Coronary artery (tissue), 2 donors: ENCODE measurements around the gene RPL38.

ENCODE experiments used
- DNase-seq: peaks from one replicate; pipeline ENCODE4 v3.0.0-alpha.2; 2017; ENCODE audit warnings: low spot score
- H3K27ac ChIP-seq, 2 donors: fragments of 200-600 bp; sonication (generic); one replicate each; pipeline ENCODE4 v1.5.1; 2016 to 2019
- H3K4me3 ChIP-seq: fragments of 200-600 bp; sonication (generic); 2 replicates; pipeline ENCODE4 v1.5.1; 2016; ENCODE audit warnings: mild to moderate bottlenecking, moderate library complexity
- CTCF ChIP-seq: fragments of 200-600 bp; sonication (generic); IDR thresholded peaks from one replicate; pipeline ENCODE4 v1.5.1; 2019; ENCODE audit warnings: antibody characterized with exemption

Gene RPL38

DNA sequence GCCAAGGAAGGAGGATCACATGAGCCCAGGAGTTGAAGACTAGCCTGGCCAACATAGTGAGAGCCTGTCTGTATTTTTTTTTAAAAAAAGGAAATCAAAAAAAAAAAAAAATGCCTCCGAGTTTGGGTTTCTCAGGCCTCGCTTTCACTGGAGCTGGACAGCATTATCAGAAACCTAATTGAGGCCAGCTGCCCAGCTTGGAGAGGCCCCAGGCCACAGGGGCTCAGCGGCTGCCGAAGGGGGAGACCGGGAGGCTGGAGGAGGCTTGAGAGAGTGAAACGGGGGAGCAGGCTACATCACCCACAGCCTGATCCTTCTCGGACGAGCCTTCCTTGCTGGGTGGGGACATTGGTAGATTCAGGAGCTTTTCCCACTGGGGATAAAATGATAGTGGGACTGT is 15.0 kb downstream of the RPL38 start:
- no peak for DNase-seq

GRCh38 chr17:74219576-74220133 is 16.2 kb downstream of the RPL38 start:
- Histone ChIP-seq H3K4me3 (no peak overlapping the region), H3K27ac (no peak overlapping the region)
- no peak for TF ChIP-seq CTCF
- DNase-seq: no peak

More for the DNA sequence above, 15.0 kb downstream of the RPL38 start:
- no peak for TF ChIP-seq CTCF
- no peak overlapping the region for H3K27ac ChIP-seq
- H3K4me3 ChIP-seq: no peak overlapping the region

- H3K4me3 ChIP-seq: no peak overlapping the region
- no peak for DNase-seq
- no peak for TF ChIP-seq CTCF
- H3K27ac ChIP-seq: no peak overlapping the region
Observed at GRCh38 chr17:74220219-74220618, 16.7 kb downstream of the RPL38 start.

- no peak for DNase-seq
- Histone ChIP-seq H3K27ac (no peak overlapping the region), H3K4me3 (no peak overlapping the region)
- no peak for TF ChIP-seq CTCF
Observed at GRCh38 chr17:74220946-74221818, 17.7 kb downstream of the RPL38 start.

DNA sequence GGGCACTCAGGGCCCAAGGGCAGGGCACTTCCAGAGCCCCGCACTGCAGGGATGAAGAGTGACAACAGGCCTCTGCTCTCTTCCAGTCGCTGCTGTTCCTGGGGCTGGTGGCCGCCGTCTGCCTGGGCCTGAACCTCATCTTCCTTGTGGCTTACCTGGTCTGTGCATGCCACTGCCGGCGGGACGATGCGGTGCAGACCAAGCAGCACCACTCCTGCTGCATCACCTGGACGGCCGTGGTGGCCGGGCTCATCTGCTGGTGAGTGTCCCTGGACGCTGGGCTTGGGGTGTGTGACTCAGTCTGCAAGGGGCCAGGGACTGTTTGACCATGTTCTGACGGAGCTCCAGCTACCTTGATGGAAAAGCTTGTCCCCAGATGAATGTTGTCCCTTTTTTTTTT is 18.9 kb downstream of the RPL38 start:
- no peak for TF ChIP-seq CTCF
- no peak for DNase-seq
- H3K27ac ChIP-seq: no peak overlapping the region

DNA sequence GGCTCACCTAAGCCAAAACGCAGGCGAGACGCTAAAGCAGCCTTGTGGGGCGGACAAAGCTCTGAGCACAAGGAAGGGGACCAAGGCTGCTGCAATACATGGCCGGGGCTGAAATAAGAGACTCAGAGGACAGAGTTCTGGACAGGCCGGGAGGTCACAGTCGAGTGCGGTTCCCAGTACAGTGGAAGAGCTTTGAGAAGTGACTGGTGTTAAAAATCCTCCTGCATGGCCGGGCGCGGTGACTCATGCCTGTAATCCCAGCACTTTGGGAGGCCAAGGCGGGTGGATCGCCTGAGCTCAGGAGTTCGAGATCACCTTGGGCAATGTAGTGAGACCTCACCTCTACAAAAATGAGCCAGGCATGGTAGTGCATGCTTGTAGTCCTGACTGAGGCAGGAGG is 20.4 kb downstream of the RPL38 start:
- no peak for TF ChIP-seq CTCF
- Histone ChIP-seq H3K27ac (no peak overlapping the region), H3K4me3 (no peak overlapping the region)
- DNase-seq: no peak

More for the DNA sequence above, 18.9 kb downstream of the RPL38 start:
- no peak overlapping the region for H3K4me3 ChIP-seq
